PC-9 (cell line): ENCODE results near the gene SLC35B3. TPM values are rescaled to one million over a fixed set of nuclear protein-coding genes. Genes with fewer than 3 reads are reported as not detected.

ENCODE experiments used
- BruUV-seq: library from RNA; stranded (reverse); fragments of 400-500 nt; replicated peaks from 2 replicates; lab custom pipeline; 2021; lab: Mats Ljungman, UMichigan
- CTCF ChIA-PET: fragments of 300-600 bp; sonication (Branson Sonifier 250); formaldehyde crosslinking; loops from one replicate; lab custom pipeline; 2022; ENCODE audit warnings: antibody characterized with exemption; lab: Charles Lee
- POLR2A ChIA-PET: fragments of 300-600 bp; sonication (Branson Sonifier 250); formaldehyde crosslinking; loops from one replicate; lab custom pipeline; 2022; ENCODE audit warnings: antibody characterized with exemption; ENCODE audit not compliant: unreplicated experiment; lab: Charles Lee
- DNase-seq, 2 experiments: peaks; one replicate each; pipeline versions ENCODE4 v3.0.0 to v3.0.0-alpha.2; 2015 to 2022; ENCODE audit warnings: mixed read lengths in 1 of 2
- H2AFZ ChIP-seq: fragments of 200-600 bp; sonication (generic); 2 replicates; pipeline ENCODE4 v1.8.1; 2017; ENCODE audit warnings: antibody characterized with exemption
- H3F3A ChIP-seq: fragments of 200-600 bp; sonication (generic); 2 replicates; pipeline ENCODE4 v1.8.1; 2017; ENCODE audit warnings: antibody characterized with exemption, mild to moderate bottlenecking, low read depth; ENCODE audit not compliant: insufficient read depth
- H3K27ac ChIP-seq: fragments of 200-600 bp; sonication (generic); 2 replicates; pipeline ENCODE4 v1.6.1; 2016; ENCODE audit warnings: mixed run types
- H3K27me3 ChIP-seq: fragments of 200-600 bp; sonication (generic); 2 replicates; pipeline ENCODE4 v1.6.1; 2016; ENCODE audit warnings: low read depth, mixed run types; ENCODE audit not compliant: insufficient read depth
- H3K36me3 ChIP-seq: fragments of 200-600 bp; sonication (generic); 2 replicates; pipeline ENCODE4 v1.6.1; 2016; ENCODE audit warnings: low read depth, mixed run types
- H3K4me1 ChIP-seq: fragments of 200-600 bp; sonication (generic); replicated peaks from 2 replicates; pipeline ENCODE4 v1.6.1; 2016; ENCODE audit warnings: mixed run types; ENCODE audit not compliant: insufficient read depth
- H3K4me2 ChIP-seq: fragments of 200-600 bp; sonication (generic); 2 replicates; pipeline ENCODE4 v1.6.1; 2017; ENCODE audit warnings: mixed run types
- H3K4me3 ChIP-seq: fragments of 200-600 bp; sonication (generic); 2 replicates; pipeline ENCODE4 v1.6.1; 2016; ENCODE audit warnings: mixed run types
- H3K79me2 ChIP-seq: fragments of 200-600 bp; sonication (generic); 2 replicates; pipeline ENCODE4 v1.6.1; 2017; ENCODE audit warnings: low read depth, mixed run types
- H3K9me2 ChIP-seq: fragments of 200-600 bp; sonication (generic); 2 replicates; pipeline ENCODE4 v1.8.1; 2017; ENCODE audit warnings: mild to moderate bottlenecking; ENCODE audit not compliant: insufficient read depth
- H3K9me3 ChIP-seq: fragments of 200-600 bp; sonication (generic); 2 replicates; pipeline ENCODE4 v1.8.1; 2016; ENCODE audit warnings: low read depth; ENCODE audit not compliant: insufficient read depth
- H4K20me1 ChIP-seq: fragments of 200-600 bp; sonication (generic); 2 replicates; pipeline ENCODE4 v1.8.1; 2017; ENCODE audit not compliant: insufficient read depth
- EZH2 ChIP-seq: fragments of 200-600 bp; sonication (generic); IDR thresholded peaks from 2 replicates; pipeline ENCODE4 v1.8.0; 2017; ENCODE audit warnings: antibody characterized with exemption, low read depth
- intact Hi-C: fragments of 100-400 bp; cut with micrococcal nuclease; formaldehyde crosslinking; loops from one replicate; pipeline ENCODE4 v1.10.0; 2022; ENCODE audit not compliant: unreplicated experiment
- total RNA-seq: library from RNA; stranded (reverse); gene quantifications from 2 replicates; pipeline ENCODE4 v1.2.3, GENCODE V29; 2021
- TF ChIP-seq, protein P1 (sequence below): fragments of 200-600 bp; sonication (generic); conservative IDR thresholded peaks from 2 replicates; pipeline ENCODE4 v1.6.1; 2017; ENCODE audit warnings: mixed run types, antibody characterized with exemption, mild to moderate bottlenecking, moderate library complexity

The SLC35B3 gene
- total RNA-seq, 1 experiment from 2014 or later: 16.7 TPM

GRCh38 chr6:8387942-8388437 is 47.4 kb downstream of the SLC35B3 start:
- POLR2A ChIA-PET: no interaction called here
- intact Hi-C loops: no loop called here
- no TSS peak for BruUV-seq

DNA sequence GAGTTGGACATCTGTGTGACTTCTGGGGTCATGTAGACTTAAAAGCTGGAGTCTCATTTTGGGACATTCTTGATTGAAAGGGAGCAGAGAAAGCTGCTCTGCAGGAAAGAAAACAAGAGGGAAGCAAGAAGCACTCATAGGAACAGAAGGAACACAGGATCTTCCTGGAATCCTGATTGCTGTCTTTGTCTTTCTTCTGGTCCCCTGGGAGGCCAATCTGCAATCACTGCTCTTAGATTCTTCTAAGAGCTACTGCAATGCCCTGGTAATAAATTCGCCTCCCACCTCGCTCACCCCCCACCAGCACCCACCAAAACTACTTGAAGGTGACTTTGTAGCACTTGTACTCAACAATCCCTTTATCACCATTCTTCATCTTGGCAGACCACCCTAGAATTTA is 51.8 kb downstream of the SLC35B3 start:
- Histone ChIP-seq H3K4me3 (no peak overlapping the region), H3K36me3 (no peaks in the 10 kb centered on the region), H3K9me3 (no peaks in the 10 kb centered on the region), H3K4me2 (no peak overlapping the region), H3K9me2 (no peaks in the 10 kb centered on the region), H4K20me1 (no peaks in the 10 kb centered on the region), H3F3A (no peaks in the 10 kb centered on the region), H3K27ac (no peak overlapping the region), H3K79me2 (no peaks in the 10 kb centered on the region), H2AFZ (no peak overlapping the region), H3K27me3 (no peaks in the 10 kb centered on the region), H3K4me1 (no peaks in the 10 kb centered on the region)
- no peak for DNase-seq
- ChIA-PET CTCF (no interaction called here), POLR2A (interaction anchor here (0.6 kb wide), 1 partner anchor 14 kb away, joined by 3 read pairs; no protein-coding TSS in a partner anchor)
- intact Hi-C loops: no loop called here
- BruUV-seq: no TSS peak
- TF ChIP-seq, protein P1, sequence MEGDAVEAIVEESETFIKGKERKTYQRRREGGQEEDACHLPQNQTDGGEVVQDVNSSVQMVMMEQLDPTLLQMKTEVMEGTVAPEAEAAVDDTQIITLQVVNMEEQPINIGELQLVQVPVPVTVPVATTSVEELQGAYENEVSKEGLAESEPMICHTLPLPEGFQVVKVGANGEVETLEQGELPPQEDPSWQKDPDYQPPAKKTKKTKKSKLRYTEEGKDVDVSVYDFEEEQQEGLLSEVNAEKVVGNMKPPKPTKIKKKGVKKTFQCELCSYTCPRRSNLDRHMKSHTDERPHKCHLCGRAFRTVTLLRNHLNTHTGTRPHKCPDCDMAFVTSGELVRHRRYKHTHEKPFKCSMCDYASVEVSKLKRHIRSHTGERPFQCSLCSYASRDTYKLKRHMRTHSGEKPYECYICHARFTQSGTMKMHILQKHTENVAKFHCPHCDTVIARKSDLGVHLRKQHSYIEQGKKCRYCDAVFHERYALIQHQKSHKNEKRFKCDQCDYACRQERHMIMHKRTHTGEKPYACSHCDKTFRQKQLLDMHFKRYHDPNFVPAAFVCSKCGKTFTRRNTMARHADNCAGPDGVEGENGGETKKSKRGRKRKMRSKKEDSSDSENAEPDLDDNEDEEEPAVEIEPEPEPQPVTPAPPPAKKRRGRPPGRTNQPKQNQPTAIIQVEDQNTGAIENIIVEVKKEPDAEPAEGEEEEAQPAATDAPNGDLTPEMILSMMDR: no peak
- TF ChIP-seq EZH2: no peak

More at GRCh38 chr6:8387942-8388437, 47.4 kb downstream of the SLC35B3 start:
- no peaks in the 10 kb centered on the region for H3K27me3 ChIP-seq
- H3K9me2 ChIP-seq: no peaks in the 10 kb centered on the region
- TF ChIP-seq EZH2: no peak
- TF ChIP-seq, protein P1: no peak
- no peak overlapping the region for H3K4me2 ChIP-seq
- CTCF ChIA-PET: no interaction called here
- H3K4me1 ChIP-seq: no peaks in the 10 kb centered on the region
- H4K20me1 ChIP-seq: no peaks in the 10 kb centered on the region
- no peaks in the 10 kb centered on the region for H3K9me3 ChIP-seq
- no peak overlapping the region for H3K27ac ChIP-seq
- H3F3A ChIP-seq: no peaks in the 10 kb centered on the region
- H3K4me3 ChIP-seq: no peak overlapping the region
- no peak overlapping the region for H2AFZ ChIP-seq
- no peaks in the 10 kb centered on the region for H3K79me2 ChIP-seq
- no peak for DNase-seq
- H3K36me3 ChIP-seq: no peaks in the 10 kb centered on the region

DNA sequence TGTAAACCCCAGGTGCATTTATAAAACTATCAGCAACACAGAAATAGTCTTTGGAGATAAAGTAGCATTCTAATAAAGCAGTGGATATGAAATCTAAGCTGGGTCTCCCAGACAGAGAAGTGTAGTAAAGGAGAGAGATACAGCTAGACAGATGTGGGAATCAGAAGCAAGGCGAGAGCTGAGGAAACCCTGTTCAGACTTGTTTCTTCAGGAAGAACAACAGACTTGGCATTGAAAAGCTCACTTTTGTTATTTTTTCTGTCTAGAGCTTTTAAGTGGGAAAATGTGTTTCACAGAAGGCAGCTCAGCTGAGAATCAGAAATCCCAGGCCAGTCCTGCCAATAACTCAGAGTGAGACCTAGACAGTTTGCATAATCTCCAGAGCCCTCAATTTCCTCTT is 52.9 kb downstream of the SLC35B3 start:
- no peaks in the 10 kb centered on the region for H3K9me2 ChIP-seq
- H2AFZ ChIP-seq: no peak overlapping the region
- H3K4me3 ChIP-seq: no peak overlapping the region
- H3K9me3 ChIP-seq: no peaks in the 10 kb centered on the region
- intact Hi-C loops: no loop called here
- no peaks in the 10 kb centered on the region for H4K20me1 ChIP-seq
- no peak overlapping the region for H3K4me2 ChIP-seq
- H3K4me1 ChIP-seq: no peaks in the 10 kb centered on the region
- no TSS peak for BruUV-seq
- H3K79me2 ChIP-seq: no peaks in the 10 kb centered on the region
- POLR2A ChIA-PET: no interaction called here
- DNase-seq: no peak
- no peaks in the 10 kb centered on the region for H3K27me3 ChIP-seq
- TF ChIP-seq, protein P1: no peak
- TF ChIP-seq EZH2: no peak
- no peaks in the 10 kb centered on the region for H3K36me3 ChIP-seq
- no peak overlapping the region for H3K27ac ChIP-seq
- CTCF ChIA-PET: no interaction called here
- no peaks in the 10 kb centered on the region for H3F3A ChIP-seq
